WI38 (cell line): ENCODE measurements around the gene MRTFA.
"Not testable (repeated sequence)": the region's sequence is repeated elsewhere in the genome, so short reads cannot be mapped to it uniquely, and the experiment has no call there.

Experiments
- H3K4me3 ChIP-seq: 2 replicates; pipeline ENCODE4 v1.5.1; 2011; ENCODE audit warnings: low read depth, mild to moderate bottlenecking, control low read depth, low read length
- CTCF ChIP-seq: IDR thresholded peaks from 2 replicates; pipeline ENCODE4 v1.5.1; 2012; ENCODE audit warnings: low read depth, mild to moderate bottlenecking, control low read depth, low read length

The MRTFA gene

GRCh38 chr22:40593460-40594273 lies 42.9 kb downstream of the MRTFA start:
- no peak for TF ChIP-seq CTCF
- no peak overlapping the region for H3K4me3 ChIP-seq

- TF ChIP-seq CTCF: no peak
- H3K4me3 ChIP-seq: no peak overlapping the region
Measured at GRCh38 chr22:40592352-40593113, 44.0 kb downstream of the MRTFA start.

- H3K4me3 ChIP-seq: no peak overlapping the region
- TF ChIP-seq CTCF: no peak
Measured at GRCh38 chr22:40588726-40589125, 47.8 kb downstream of the MRTFA start.

GRCh38 chr22:40586781-40587180 lies 49.7 kb downstream of the MRTFA start:
- no peak for TF ChIP-seq CTCF
- H3K4me3 ChIP-seq: no peak overlapping the region

- no peak for TF ChIP-seq CTCF
- H3K4me3 ChIP-seq: no peak overlapping the region
Measured at GRCh38 chr22:40585310-40585751, 51.2 kb downstream of the MRTFA start.

- not testable (repeated sequence) for H3K4me3 ChIP-seq
Measured at GRCh38 chr22:40584766-40585165, 51.8 kb downstream of the MRTFA start.

GRCh38 chr22:40583053-40583741 lies 53.3 kb downstream of the MRTFA start:
- H3K4me3 ChIP-seq: no peak overlapping the region
- TF ChIP-seq CTCF: no peak
